AG09319 (cell line): ENCODE data around the gene LDB2.
A peak's percentile ranks its signal among the peaks of the same experiment; 100 is the strongest.

ENCODE experiments used
- DNase-seq: peaks from one replicate; pipeline ENCODE4 v3.0.0-alpha.2; 2010; ENCODE audit warnings: low read depth; ENCODE audit errors: extremely low read depth
- TF ChIP-seq, protein P1 (sequence below): IDR thresholded peaks from 2 replicates; pipeline ENCODE4 v1.5.1; 2011; ENCODE audit warnings: low read depth, mild to moderate bottlenecking, inconsistent platforms, low read length, moderate library complexity

LDB2 gene

DNA sequence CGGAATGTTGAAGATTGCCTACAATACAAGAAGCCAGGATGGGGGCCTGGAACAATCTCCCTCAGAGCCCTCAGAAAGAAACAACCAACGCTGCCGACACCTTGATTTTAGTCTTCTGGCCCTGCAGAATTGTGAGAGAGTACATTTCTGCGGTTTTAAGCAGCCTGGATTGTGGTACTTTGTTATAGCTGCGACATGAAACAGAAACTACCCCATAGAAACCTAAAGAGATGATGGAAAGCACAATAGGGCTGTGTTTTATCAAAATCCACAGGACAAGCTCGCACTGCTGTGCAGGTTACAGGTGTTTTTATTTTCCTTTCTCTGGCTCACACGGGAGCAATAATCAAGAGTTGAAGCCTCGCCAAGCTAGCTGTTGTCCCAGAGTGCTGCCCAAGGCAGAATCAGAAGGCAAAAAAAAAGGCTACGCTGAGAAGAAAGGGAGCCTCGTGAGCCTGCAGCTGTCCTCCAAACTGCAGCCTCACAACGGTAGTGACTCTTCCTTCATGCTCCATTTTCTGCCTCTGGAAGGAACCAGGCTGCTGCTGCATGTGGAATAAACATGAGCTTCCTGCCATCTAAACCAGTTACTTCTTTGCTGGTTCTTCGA is 232.4 kb downstream of the LDB2 start:
- TF ChIP-seq, protein P1, sequence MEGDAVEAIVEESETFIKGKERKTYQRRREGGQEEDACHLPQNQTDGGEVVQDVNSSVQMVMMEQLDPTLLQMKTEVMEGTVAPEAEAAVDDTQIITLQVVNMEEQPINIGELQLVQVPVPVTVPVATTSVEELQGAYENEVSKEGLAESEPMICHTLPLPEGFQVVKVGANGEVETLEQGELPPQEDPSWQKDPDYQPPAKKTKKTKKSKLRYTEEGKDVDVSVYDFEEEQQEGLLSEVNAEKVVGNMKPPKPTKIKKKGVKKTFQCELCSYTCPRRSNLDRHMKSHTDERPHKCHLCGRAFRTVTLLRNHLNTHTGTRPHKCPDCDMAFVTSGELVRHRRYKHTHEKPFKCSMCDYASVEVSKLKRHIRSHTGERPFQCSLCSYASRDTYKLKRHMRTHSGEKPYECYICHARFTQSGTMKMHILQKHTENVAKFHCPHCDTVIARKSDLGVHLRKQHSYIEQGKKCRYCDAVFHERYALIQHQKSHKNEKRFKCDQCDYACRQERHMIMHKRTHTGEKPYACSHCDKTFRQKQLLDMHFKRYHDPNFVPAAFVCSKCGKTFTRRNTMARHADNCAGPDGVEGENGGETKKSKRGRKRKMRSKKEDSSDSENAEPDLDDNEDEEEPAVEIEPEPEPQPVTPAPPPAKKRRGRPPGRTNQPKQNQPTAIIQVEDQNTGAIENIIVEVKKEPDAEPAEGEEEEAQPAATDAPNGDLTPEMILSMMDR = no peak
- DNase-seq = no peak

DNA sequence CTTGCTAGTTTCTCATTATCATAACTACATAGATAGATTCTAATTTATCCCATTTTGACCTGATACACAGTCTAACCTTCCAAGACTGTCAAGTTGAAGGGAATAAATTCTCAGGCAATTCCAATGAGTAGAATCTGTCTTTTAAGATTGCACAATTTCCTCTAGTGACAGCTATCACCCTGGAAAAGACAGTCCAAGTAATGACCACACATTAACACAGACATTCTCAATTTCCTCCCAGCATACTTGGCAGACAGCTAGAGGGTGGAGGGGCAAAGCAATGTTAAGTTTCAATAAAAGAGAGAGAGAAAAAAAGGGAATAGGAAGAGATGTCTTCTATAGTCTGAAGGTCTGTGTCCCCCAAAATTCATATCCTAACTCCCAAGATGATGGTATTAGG is 234.7 kb downstream of the LDB2 start:
- TF ChIP-seq, protein P1 = no peak

DNA sequence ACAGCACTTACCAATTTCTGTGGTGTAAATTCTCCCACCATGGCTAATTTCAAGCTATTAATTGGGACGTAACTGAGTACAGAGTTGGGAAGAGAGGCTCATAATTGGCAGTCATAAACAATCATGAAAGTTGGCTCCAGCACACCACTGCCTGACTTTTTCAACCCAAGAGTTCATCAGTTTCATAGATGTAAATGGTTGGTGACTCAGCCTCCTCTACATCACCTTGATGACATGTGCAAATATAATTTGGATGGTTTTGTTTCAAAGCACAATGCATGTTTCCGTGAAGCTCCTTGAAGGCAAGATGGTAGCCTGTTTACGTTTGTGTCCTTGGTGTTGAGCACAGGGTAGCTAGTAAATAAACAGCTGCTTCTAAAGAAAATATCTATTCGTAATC is 235.1 kb downstream of the LDB2 start:
- no peak for DNase-seq
- TF ChIP-seq, protein P1 = no peak

More for the DNA sequence above, 234.7 kb downstream of the LDB2 start:
- no peak for DNase-seq

GRCh38 chr4:16661813-16662212 is 236.6 kb downstream of the LDB2 start:
- no peak for DNase-seq
- TF ChIP-seq, protein P1 = no peak

- TF ChIP-seq, protein P1 = no peak
- DNase-seq = no peak
These were observed 237.8 kb downstream of the LDB2 start for GRCh38 chr4:16660656-16661055.

DNA sequence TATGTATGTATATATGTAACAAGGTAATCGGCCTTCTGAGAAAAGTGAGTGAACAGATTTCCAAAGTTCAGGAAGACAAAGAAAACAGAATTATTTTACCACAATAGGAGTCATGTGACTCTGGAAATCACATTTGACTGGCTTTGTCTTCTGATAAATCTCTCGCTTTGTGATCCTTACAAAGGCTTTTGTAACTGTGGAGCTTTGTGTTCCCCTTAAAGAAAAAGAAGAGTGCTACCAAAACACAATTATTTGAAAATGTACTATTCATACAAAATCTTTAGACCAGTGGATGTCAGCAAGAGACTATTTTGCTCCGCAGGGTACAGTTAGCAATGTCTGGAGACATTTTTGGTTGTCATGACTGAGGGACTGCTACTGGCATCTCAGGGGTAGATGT is 238.8 kb downstream of the LDB2 start:
- TF ChIP-seq, protein P1 = no peak
- DNase-seq = no peak

GRCh38 chr4:16659079-16659478 is 239.4 kb downstream of the LDB2 start:
- DNase-seq = peak; percentile 82

More at GRCh38 chr4:16659079-16659478, 239.4 kb downstream of the LDB2 start:
- TF ChIP-seq, protein P1 = no peak
